GM21528 (cell line): Measurements from ENCODE around the gene DIS3L2.
"Not testable (repeated sequence)": the region's sequence is repeated elsewhere in the genome, so short reads cannot be mapped to it uniquely, and the experiment has no call there.

Experiments
- ATAC-seq: cut with Tn5 transposase; IDR thresholded peaks from one replicate; pipeline ENCODE4 v1.9.1; 2021; ENCODE audit warnings: mild to moderate bottlenecking, moderate library complexity; ENCODE audit not compliant: unreplicated experiment, low FRiP score

Gene DIS3L2

DNA sequence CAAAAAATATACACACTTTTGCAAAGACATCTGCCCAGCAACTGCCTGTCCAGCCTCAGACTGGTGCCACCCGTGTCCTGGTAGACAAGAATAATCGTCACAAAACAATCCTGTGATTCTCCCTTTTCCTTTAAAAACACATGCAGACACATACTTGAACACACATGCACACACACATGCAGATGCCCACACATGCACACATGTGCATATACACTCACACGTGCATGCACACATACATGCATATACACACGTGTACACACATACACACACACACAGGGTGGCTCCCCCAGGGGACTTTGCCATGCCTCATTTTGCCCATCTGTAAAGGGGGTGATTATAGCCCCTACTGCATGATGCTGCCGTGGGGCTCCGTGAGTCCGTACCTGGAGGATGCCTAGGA, 392.1 kb downstream of the DIS3L2 start:
- no peak for ATAC-seq

DNA sequence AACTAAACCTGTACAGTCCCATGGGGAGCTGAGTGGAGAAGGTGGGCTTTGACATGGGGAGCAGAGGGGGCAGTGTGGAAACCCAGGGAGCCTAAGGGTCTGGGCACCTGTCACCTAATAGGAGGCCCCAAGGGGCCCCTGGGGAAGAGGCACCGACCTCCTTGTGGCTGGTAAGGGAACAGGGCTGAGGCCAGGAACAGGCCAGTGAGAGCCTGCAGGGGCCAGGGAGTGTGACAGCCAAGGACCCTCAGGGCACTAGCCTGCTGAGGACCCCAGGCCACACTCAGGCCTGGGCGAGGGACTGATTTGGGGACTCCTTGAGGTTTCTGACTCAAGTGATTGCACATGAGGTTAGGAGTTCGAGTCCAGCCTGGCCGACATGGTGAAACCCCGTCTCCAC, 392.6 kb downstream of the DIS3L2 start:
- no peak for ATAC-seq

DNA sequence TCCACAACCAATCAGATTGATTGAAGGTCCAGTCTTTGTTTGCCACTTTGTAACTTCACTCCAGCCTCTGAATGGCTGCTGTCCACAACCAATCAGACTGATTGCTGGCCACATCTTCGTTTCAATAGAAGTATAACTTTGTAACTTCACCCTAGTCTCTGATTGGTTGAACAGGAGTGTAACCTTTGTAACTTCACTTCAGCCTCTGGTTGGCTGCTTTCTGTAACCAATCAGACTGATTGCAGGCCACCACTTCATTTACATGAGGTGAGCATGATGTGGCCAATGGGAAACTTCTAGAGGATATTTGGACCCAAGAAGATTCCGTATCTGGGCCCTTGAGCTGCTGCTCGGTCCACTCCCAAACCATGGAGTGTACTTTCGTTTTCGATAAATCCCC, 400.1 kb downstream of the DIS3L2 start:
- ATAC-seq = no peak

DNA sequence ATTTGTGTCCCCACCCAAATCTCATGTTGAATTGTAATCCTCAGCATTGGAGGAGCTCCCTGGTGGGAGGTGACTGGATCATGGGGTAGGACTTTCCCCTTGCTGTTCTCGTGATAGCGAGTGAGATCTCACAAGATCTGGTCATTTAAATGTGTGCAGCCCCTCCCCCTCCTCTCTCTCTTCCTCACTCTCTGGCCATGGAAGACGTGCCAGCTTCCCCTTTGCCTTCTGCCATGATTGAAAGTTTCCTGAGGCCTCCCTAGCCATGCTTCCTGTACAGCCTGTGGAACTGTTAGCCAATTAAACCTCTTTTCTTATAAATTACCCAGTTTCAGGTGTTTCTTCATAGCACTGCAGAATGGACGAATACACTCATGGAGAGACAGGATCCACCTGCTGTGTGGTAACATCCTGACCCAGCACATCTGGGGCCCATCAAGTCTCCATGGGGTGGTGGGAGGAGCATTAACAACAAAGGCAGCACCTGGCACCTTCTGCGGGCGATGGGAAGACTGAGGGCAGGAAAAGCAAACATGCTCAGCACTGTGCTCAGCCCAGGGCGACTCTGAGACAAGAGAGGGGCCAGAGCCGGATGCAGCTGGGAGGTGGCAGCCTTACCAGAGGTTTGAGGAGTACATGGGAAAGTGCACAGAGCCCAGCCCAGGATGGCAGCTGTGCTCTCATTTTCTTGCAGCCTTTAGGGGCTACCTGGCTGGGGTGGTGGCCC, 400.8 kb downstream of the DIS3L2 start:
- no peak for ATAC-seq

DNA sequence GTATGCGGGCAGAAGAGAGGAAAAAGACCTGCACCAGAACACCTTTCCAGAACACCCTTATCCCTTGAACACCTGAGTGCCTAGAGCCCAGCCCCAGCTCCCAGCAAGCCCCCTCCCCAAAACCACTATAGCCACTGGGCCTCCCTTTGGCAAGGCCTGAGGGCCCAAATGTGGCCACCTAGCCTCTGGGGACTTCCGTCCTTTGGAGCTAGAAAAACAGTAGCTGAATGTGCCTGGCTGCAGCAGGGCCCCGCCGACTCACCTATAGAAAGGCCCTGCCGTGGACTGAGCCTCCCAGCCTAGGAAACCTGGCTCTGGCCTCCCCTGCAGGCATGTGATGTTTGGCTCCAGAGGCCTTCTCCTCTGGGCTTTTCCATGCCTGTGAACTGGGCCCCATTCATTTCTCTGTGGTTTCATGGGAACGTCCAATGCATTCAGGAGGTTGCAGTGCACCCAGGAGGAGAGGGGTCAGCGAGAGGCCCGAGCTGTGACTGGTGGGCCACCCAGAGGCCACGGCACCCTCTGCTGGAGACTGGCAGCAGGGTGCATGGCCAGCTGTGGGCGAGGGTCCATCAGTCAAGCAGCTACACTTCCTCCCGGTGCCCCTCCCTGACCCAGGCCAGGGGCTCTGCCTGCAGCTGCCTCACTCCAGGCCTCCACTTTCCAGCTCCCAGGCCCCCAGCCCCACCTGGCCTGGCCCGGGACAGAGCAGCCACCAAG, 401.7 kb downstream of the DIS3L2 start:
- not testable (repeated sequence) for ATAC-seq

DNA sequence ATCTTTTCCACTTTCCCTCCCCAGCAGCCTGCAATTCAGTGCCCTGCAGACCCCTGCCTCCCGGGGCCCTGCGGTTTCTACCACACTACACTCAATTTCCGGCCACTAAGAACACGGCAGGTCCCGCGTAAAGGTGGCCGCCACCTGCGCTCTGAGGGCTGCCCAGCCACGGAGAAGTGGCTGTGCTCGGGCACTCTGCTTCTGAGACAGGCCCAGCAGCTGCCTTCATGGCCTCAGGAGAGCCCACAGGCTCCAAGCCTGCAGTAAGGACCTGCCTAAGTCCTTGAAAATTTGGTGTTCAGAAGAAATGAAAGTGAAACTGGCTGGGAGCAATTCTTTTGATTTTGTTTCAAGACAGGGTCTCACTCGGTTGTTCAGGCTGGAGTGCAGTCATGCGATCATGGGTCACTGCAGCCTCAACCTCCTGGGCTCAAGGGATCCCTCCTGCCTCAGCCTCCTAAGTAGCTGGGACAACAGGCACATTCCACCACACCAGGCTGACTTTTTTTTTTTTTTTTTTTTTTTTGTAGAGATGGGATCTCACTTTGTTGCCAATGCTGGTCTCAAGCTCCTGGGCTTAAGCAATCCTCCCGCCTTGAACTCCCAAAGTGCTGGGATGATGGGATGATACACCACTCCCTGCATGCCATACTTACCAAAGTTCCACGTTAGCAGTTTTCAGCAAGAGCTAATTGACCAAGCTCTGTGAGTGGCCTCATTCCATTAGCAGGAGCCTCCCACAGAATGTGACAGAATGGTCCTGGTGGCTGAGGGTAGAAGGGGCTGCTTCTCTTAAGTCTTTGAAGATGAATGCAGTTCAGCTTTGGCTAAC, 402.5 kb downstream of the DIS3L2 start:
- ATAC-seq = no peak

DNA sequence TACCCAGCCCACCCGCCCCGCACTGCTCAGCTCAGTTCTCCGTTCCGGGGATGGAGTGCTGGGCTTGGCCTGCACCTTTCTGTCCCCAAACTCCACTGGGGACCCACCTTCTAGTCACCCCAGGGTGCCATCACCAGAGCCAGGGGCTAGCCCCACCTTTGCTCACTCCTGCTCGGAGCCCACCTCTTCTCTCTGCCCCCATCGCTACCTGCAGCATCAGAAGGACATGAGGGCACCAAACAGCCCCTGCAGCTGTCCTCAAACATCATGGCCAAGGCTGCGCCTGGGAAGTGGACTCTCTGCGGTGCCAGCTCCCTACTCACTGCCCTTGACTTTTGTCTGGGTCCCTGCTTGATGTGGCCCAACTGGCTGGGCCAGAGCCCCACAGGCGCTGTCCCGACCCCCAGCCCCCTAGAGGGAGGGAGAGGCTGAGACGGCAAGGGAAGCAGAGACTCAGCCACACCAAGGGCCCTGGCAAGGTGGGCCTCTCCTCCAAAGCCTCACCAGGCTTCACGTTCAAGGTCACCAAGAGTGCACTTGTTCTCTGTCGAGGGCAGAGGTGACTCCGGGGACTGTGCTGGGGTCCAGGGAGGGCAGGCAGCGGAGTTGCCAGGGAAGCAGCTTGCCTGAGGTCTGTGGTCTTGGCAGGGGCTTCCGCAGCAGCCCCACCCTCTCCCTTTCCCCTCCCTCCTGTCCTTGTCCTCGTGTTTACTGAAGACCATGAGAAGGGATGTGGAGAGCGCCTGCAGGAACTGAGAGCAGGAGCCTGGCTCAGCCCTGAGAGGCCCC, 403.5 kb downstream of the DIS3L2 start:
- ATAC-seq = not testable (repeated sequence)

DNA sequence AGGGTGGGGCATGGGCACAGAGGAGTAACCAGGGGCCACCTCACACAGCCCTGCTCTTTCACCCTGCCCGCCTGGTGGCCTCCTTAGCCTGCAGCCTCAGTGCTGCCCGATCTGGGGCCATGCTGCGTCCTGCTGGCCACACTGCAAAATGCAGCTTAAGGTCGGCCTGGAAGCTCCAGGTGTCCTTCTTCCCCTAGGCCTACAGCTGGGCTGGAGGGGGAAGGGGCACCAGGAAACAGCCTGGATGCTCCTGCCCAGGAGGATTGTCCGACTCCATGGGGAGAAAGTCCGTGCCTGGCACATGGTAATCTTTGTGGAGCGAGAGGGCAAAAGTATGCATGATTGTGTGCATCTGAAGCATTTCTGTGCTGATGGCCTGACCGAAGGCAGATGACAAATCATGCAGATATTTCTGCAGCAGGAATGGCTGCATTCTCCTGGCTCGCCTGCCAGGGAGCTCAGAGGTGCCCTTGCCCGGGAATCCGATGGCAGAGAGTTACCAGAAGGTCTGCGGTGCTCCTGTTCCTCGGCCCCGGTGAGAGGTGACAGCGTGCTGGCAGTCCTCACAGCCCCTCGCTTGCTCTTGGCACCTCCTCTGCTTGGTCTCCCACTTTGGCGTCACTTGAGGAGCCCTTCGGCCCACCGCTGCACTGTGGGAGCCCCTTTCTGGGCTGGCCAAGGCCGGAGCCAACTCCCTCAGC, 404.3 kb downstream of the DIS3L2 start:
- no peak for ATAC-seq

DNA sequence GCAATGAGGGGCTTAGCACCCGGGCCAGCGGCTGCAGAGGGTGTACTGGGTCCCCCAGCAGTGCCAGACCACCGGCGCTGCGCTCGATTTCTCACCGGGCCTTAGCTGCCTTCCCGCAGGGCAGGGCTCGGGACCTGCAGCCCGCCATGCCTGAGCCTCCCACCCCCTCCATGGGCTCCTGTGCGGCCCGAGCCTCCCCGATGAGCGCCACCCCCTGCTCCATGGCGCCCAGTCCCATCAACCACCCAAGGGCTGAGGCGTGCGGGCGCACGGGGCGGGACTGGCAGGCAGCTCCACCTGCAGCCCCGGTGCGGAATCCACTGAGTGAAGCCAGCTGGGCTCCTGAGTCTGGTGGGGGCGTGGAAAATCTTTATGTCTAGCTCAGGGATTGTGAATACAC, 404.9 kb downstream of the DIS3L2 start:
- not testable (repeated sequence) for ATAC-seq

DNA sequence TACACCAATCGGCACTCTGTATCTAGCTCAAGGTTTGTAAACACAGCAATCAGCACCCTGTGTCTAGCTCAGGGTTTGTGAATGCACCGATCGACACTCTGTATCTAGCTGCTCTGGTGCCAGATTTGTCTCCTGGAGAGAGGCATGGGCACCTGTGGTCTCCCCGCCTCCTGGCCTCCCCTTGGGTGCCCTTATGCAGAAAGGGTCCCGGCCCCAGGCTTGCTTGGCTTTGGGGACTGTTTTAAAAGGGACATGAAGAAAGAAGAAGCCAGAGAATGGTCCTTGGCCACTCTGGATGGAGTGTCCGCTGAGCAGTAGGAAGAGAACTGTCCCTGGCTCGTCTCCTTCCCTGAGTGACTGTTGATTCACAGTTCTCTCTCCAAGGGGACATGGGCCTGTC, 405.5 kb downstream of the DIS3L2 start:
- ATAC-seq = no peak

DNA sequence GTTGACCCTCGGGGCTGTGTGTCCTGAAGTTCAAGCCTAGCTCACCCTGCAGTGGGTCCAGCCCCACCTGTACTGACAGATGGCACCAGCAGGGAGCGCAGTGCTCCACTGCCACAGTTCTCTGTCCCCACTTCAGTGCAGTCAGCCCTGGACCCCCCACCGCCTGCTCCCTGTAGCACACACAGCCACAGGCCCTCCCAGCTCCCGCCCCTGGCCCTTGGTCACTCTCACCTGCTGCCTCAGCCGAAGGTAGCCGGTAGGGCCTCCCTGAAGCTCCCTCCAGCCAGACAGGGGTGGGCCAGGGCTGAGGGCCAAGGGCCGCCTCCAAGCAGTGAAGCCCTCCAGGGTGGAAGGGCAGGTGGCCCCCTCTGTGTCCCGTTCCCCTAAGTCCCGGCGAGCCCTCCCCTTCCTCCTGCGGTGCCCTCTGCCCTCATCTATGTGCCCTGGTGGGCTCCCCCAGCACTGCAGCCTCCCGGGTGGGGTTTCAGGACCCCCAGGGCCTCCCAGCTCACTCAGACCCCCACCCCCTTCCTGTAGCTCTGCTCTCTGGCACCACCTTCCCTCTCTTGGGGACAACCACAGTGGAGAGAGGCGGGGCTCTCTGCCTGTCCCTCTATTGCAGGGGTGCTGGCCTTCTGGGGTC, 406.2 kb downstream of the DIS3L2 start:
- ATAC-seq = no peak

DNA sequence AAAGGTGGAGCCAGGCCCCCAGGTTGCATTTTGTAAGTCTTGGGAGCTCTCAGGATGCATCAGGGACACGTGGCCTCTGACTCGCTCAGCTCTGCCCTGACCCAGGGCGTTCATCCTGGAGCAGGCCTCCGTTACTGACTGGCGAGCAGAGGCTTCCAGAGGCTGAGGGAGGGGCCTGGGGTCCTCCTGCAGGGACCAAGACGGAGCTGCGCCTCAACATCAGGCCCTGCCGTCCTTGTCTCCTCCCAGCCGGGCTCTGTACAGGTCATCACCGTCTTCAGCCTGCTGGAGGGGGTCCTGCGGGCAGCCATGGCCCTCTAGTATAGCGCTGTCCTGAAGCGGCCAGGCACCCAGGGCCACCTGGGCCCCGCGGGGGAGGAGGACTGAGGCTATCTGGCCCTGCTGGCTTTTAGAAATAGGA, 406.8 kb downstream of the DIS3L2 start:
- ATAC-seq = no peak

DNA sequence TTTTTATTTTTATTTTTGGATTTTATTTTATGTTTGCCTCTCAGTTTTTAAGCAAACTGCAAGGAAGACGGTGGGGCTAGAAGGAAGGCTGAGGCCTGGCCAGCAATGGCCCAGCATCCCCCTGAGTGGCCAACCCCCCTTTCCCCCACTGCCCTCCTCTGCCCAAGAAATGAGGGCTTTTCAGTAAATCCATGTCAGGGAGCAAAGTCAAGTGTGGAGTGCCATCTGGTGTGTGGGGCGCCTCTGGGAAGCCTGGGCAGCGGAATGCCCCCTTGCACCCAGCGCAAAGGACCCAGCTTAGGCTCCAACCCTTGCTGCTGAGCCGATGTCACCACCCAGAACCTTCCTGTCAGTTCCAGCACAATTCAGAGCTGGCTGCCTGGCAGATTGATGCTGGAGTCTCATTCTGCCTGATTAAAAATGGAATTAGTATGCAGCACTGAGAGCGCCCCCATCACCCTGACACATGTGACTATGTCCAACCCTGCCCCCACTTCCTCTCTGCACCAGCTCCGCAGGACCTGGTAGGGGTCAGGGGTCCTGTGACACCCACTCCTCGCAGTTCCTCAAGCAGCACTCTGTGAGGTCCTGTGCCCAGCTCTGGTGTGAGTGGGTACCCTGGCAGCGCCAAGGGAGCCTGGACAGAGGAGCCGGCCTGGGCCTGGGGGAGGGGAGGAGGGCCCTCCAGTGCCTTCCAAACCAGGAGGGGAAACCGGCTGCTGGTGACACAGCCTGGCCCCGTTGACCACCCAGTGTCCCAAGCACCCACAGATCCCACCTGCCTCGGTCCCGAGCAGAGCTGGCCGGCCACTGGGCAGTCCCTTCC, 407.8 kb downstream of the DIS3L2 start:
- no peak for ATAC-seq

DNA sequence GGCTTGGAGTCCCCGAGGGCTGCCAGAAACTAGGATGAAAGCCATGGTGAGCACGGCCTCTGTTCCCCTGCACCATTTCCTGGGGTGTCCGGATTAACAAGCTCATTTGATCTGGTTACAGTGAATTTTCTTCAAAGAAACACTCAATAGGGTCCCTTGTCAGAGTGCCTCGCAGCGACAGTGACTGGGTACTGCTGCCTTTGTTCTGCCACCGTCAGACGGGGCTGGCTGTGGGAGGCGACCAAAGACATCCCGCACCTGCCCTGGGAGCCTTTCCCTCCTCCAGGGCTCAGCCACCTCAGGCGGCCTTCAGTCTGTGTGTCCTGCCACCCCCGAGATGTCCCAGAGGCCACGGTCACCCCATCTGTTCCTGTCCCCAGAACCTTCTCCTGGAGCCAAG, 408.5 kb downstream of the DIS3L2 start:
- ATAC-seq = not testable (repeated sequence)

DNA sequence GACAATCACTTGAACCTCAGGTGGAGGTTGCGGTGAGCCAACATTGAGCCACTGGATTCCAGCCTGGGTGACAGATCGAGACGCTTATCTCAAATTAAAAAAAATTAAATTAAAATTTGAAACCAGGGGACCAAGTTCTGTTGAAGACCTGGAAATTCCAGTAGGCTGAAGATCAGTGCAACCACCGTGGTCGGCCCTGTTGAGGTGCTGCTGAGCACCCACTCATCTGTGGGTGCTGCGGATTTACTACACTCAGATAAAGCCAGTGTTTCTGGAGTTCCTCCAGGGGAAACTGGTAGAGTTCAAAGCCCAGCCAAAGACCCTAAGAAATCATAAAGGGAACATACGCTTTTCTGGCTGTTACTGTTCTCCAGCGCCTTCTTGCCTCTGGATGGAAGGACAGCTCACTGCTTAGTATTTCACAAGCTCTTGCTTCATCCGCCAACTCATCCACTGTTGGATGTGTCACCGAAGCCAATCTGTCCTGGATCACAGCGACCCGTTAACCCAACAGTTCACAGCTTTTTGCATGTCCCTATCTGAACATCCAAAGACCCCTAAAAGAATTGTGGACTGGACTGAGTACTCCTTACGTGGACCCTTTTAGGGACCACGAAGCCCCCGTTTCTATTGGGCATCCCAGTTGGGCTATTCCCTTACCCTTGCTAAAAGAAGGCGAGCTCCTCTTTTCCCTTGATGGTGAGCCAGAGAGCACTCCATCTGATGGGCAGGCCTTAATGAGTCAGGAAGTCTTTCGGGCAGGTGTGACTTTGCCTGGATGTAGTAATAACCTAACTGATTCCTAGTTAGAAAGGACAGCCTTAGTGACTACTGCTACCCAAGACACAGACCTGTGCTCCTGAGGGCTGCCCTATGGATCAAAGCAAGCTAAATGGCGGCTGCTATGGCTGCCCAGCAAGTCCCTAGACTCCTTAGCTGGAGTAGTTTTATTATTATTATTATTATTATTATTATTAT, 411.0 kb downstream of the DIS3L2 start:
- ATAC-seq = no peak

DNA sequence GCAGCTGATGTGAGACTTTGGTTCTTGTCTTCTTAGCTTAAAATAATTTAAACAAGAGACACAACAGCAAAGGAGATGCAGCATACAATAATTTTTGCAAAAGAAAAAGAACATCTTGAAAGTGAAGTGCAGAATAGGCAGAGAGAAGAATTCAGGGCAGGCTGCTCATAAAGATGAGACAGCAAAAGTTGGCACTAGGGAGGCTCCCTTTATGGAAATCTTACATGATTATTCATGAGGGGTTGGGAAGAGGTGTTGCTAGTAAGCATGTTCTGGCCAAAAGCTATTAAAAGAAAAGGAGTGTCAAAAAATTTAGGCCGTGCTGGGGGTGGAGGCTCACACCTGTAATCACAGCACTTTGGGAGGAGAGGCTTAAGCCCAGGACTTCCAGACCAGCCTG, 412.8 kb downstream of the DIS3L2 start:
- ATAC-seq = no peak

DNA sequence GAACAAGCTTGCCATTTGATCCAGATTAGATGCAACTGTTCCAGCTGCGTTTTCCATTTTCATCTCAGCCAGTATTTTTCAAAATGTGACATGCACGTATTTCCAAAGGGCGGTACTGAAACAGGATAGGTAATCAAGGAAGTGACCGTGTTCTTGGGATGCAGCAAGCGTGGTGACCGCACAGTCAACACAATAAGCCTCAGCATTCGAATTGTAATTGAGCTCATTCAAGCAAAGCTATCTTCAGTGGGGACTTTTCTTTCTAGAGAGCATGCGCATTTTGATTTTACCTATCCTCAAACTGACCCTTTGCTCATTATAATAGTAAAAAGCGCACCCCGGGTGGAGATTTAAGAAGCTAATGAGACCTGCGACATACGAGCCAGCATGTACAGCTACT, 413.7 kb downstream of the DIS3L2 start:
- no peak for ATAC-seq
